Activated naive CD4-positive, alpha-beta T cell treated with anti-CD3 and anti-CD28 coated beads, Interleukin-2, amount 10 ng/mL, durations not matched to agents 7 days and 5 days (primary cell): Measurements from ENCODE around the gene TP53BP2.
"Not testable (repeated sequence)": the region's sequence is repeated elsewhere in the genome, so short reads cannot be mapped to it uniquely, and the experiment has no call there.

Source experiments
- CTCF ChIA-PET: fragments of 350-600 bp; sonication (Branson Sonifier 250); formaldehyde crosslinking; loops from one replicate; lab custom pipeline; 2021; ENCODE audit warnings: antibody characterized with exemption; lab: Charles Lee
- DNase-seq: peaks from one replicate; pipeline ENCODE4 v3.0.0-alpha.2; 2020
- H3K27ac Mint-ChIP-seq: one replicate; pipeline ENCODE4 v1.8.0; 2021; ENCODE audit warnings: mild to moderate bottlenecking, moderate library complexity, mixed read lengths
- H3K27me3 Mint-ChIP-seq: one replicate; pipeline ENCODE4 v1.8.0; 2021; ENCODE audit warnings: mild to moderate bottlenecking, mixed read lengths
- H3K36me3 Mint-ChIP-seq: one replicate; pipeline ENCODE4 v1.8.0; 2021; ENCODE audit warnings: mixed read lengths
- H3K4me1 Mint-ChIP-seq: one replicate; pipeline ENCODE4 v1.8.0; 2021; ENCODE audit warnings: mixed read lengths
- H3K4me3 Mint-ChIP-seq: one replicate; pipeline ENCODE4 v1.8.0; 2021; ENCODE audit warnings: mild to moderate bottlenecking, moderate library complexity, mixed read lengths
- H3K9me3 Mint-ChIP-seq: one replicate; pipeline ENCODE4 v1.8.0; 2021; ENCODE audit warnings: mixed read lengths

The TP53BP2 gene

GRCh38 chr1:223754681-223755431 lies 90.9 kb downstream of the TP53BP2 start:
- Mint-ChIP-seq H3K9me3 (no peaks in the 10 kb centered on the region), H3K36me3 (peaks cover 59% of the 10 kb centered on the region), H3K27ac (no peak overlapping the region), H3K27me3 (no peaks in the 10 kb centered on the region), H3K4me3 (no peak overlapping the region), H3K4me1 (peaks cover 3% of the 10 kb centered on the region)
- DNase-seq: no peak
- CTCF ChIA-PET: no interaction called here

- CTCF ChIA-PET: interaction anchor here (4.7 to 5.8 kb wide), 2 partner anchors 41 to 53 kb away, joined by 62 to 71 read pairs; partner anchors contain the start of gene CAPN2
- Mint-ChIP-seq H3K4me3 (no peak overlapping the region), H3K27me3 (no peaks in the 10 kb centered on the region), H3K9me3 (no peaks in the 10 kb centered on the region), H3K4me1 (peaks cover 13% of the 10 kb centered on the region), H3K27ac (peak overlapping the region; percentile 49), H3K36me3 (peaks cover 55% of the 10 kb centered on the region)
- no peak for DNase-seq
Measured at GRCh38 chr1:223752721-223753515, 92.8 kb downstream of the TP53BP2 start.

- H3K4me1 Mint-ChIP-seq: peaks cover 14% of the 10 kb centered on the region
- H3K27ac Mint-ChIP-seq: no peak overlapping the region
- H3K27me3 Mint-ChIP-seq: no peaks in the 10 kb centered on the region
- peaks cover 56% of the 10 kb centered on the region for H3K36me3 Mint-ChIP-seq
- CTCF ChIA-PET: interaction anchor here (1.0 to 5.8 kb wide), 5 partner anchors 24 to 55 kb away, joined by 4 to 71 read pairs (median 51); partner anchors contain the start of gene CAPN2
- no peak overlapping the region for H3K4me3 Mint-ChIP-seq
- no peak for DNase-seq
- no peaks in the 10 kb centered on the region for H3K9me3 Mint-ChIP-seq
Measured at GRCh38 chr1:223751696-223752095, 94.1 kb downstream of the TP53BP2 start.

GRCh38 chr1:223750730-223751570 lies 94.8 kb downstream of the TP53BP2 start:
- no peak for DNase-seq
- Mint-ChIP-seq H3K4me3 (no peak overlapping the region), H3K36me3 (peaks cover 54% of the 10 kb centered on the region), H3K27me3 (no peaks in the 10 kb centered on the region), H3K9me3 (no peaks in the 10 kb centered on the region), H3K4me1 (peaks cover 14% of the 10 kb centered on the region), H3K27ac (no peak overlapping the region)
- CTCF ChIA-PET: interaction anchor here (1.3 to 5.8 kb wide), 7 partner anchors 9 to 706 kb away, joined by 6 to 71 read pairs (median 26); partner anchors contain the start of gene CAPN2

- H3K27ac Mint-ChIP-seq: peak overlapping the region; percentile 60
- CTCF ChIA-PET: interaction anchor here (0.6 to 5.8 kb wide), 25 partner anchors 8 to 585 kb away, joined by 3 to 71 read pairs (median 4); partner anchors contain the start of gene CAPN2
- peak; percentile 72 for DNase-seq
- peaks cover 14% of the 10 kb centered on the region for H3K4me1 Mint-ChIP-seq
- no peaks in the 10 kb centered on the region for H3K27me3 Mint-ChIP-seq
- no peaks in the 10 kb centered on the region for H3K9me3 Mint-ChIP-seq
- H3K4me3 Mint-ChIP-seq: peak overlapping the region; percentile 67
- peaks cover 61% of the 10 kb centered on the region for H3K36me3 Mint-ChIP-seq
Measured at GRCh38 chr1:223748773-223749733, 96.7 kb downstream of the TP53BP2 start.

- H3K27me3 Mint-ChIP-seq: no peaks in the 10 kb centered on the region
- H3K36me3 Mint-ChIP-seq: peaks cover 61% of the 10 kb centered on the region
- no peak overlapping the region for H3K27ac Mint-ChIP-seq
- no peaks in the 10 kb centered on the region for H3K9me3 Mint-ChIP-seq
- H3K4me3 Mint-ChIP-seq: no peak overlapping the region
- H3K4me1 Mint-ChIP-seq: peaks cover 14% of the 10 kb centered on the region
- CTCF ChIA-PET: interaction anchor here (0.6 to 5.8 kb wide), 14 partner anchors 8 to 586 kb away, joined by 3 to 71 read pairs (median 13); partner anchors contain the start of gene CAPN2
- DNase-seq: no peak
Measured at GRCh38 chr1:223748405-223748772, 97.4 kb downstream of the TP53BP2 start.

GRCh38 chr1:223747838-223748335 lies 97.9 kb downstream of the TP53BP2 start:
- peaks cover 14% of the 10 kb centered on the region for H3K4me1 Mint-ChIP-seq
- CTCF ChIA-PET: interaction anchor here (0.6 to 5.8 kb wide), 8 partner anchors 9 to 484 kb away, joined by 3 to 71 read pairs (median 14); partner anchors contain the start of gene CAPN2
- DNase-seq: no peak
- H3K27ac Mint-ChIP-seq: peak overlapping the region; percentile 10
- H3K4me3 Mint-ChIP-seq: no peak overlapping the region
- H3K27me3 Mint-ChIP-seq: no peaks in the 10 kb centered on the region
- no peaks in the 10 kb centered on the region for H3K9me3 Mint-ChIP-seq
- H3K36me3 Mint-ChIP-seq: peaks cover 60% of the 10 kb centered on the region

GRCh38 chr1:223745731-223746130 lies 100.0 kb downstream of the TP53BP2 start:
- CTCF ChIA-PET: interaction anchor here (0.7 to 2.3 kb wide), 4 partner anchors 34 to 49 kb away, joined by 3 to 4 read pairs (median 4); no protein-coding TSS in a partner anchor
- DNase-seq: no peak
- Mint-ChIP-seq H3K27me3 (no peaks in the 10 kb centered on the region), H3K9me3 (no peaks in the 10 kb centered on the region), H3K4me3 (no peak overlapping the region), H3K4me1 (peaks cover 14% of the 10 kb centered on the region), H3K27ac (peak overlapping the region; percentile 64), H3K36me3 (peaks cover 50% of the 10 kb centered on the region)

- H3K27ac Mint-ChIP-seq: no peak overlapping the region
- H3K9me3 Mint-ChIP-seq: no peaks in the 10 kb centered on the region
- no peaks in the 10 kb centered on the region for H3K27me3 Mint-ChIP-seq
- CTCF ChIA-PET: interaction anchor here (1.2 kb wide), 1 partner anchor 35 kb away, joined by 3 read pairs; no protein-coding TSS in a partner anchor
- peaks cover 2% of the 10 kb centered on the region for H3K4me1 Mint-ChIP-seq
- no peak for DNase-seq
- H3K36me3 Mint-ChIP-seq: peaks cover 54% of the 10 kb centered on the region
- no peak overlapping the region for H3K4me3 Mint-ChIP-seq
Measured at GRCh38 chr1:223742856-223743517, 102.8 kb downstream of the TP53BP2 start.

GRCh38 chr1:223741861-223742260 lies 103.9 kb downstream of the TP53BP2 start:
- DNase-seq: no peak
- no peak overlapping the region for H3K4me3 Mint-ChIP-seq
- no peaks in the 10 kb centered on the region for H3K4me1 Mint-ChIP-seq
- H3K36me3 Mint-ChIP-seq: peaks cover 47% of the 10 kb centered on the region
- H3K9me3 Mint-ChIP-seq: no peaks in the 10 kb centered on the region
- H3K27me3 Mint-ChIP-seq: no peaks in the 10 kb centered on the region
- CTCF ChIA-PET: interaction anchor here (2.7 kb wide), 1 partner anchor 8 kb away, joined by 16 read pairs; no protein-coding TSS in a partner anchor
- H3K27ac Mint-ChIP-seq: no peak overlapping the region

- H3K4me1 Mint-ChIP-seq, H3K9me3 Mint-ChIP-seq, DNase-seq, H3K4me3 Mint-ChIP-seq, H3K27ac Mint-ChIP-seq, H3K27me3 Mint-ChIP-seq: not testable (repeated sequence)
- peaks cover 40% of the 10 kb centered on the region for H3K36me3 Mint-ChIP-seq
- CTCF ChIA-PET: interaction anchor here (2.7 kb wide), 1 partner anchor 9 kb away, joined by 16 read pairs; no protein-coding TSS in a partner anchor
Measured at GRCh38 chr1:223740038-223740736, 105.6 kb downstream of the TP53BP2 start.
